ENCODE measurements around the gene LMAN2.

LMAN2 gene

DNA sequence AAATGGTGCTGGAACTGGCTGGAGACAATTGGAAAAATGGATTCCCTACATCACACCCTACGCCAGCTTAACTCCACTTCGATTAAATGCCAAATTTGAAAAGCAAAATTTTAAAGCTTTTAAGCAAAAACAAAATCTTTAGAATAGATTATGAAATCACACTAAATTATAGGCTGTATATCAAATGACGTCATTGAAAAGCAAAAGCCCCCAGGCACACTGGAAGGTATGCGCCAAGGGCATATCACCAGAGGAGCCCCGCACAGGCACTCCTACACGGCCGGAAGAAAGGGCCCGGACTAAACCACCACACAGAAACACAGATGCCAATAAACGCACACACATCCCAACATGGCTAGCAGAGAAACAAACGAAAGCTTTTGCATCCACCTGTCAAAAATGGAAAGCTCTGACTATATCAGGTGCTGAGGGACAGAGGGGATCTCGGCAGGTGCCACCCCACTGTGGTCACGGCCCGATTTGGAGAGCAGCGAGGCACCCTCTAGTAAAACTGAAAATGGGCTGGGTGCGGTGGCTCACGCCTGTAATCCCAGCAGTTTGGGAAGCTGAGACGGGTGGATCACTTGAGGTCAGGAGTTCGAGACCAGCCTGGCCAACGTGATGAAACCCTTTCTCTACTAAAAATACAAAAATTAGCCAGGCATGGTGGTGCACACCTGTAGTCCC, 22.8 kb downstream of the LMAN2 start:
- no peak overlapping the region for H3K27ac Mint-ChIP-seq
- H3K4me3 Mint-ChIP-seq, result no peak overlapping the region
- H3K27me3 Mint-ChIP-seq, result no peaks in the 10 kb centered on the region
- peaks cover 94% of the 10 kb centered on the region for H3K36me3 Mint-ChIP-seq (ENCODE audit: low read depth)
- H3K4me1 Mint-ChIP-seq (ENCODE audit: low read depth), result peaks cover 33% of the 10 kb centered on the region
- H3K9me3 Mint-ChIP-seq, result no peaks in the 10 kb centered on the region
- intact Hi-C loops (cut with micrococcal nuclease), result no loop called here

DNA sequence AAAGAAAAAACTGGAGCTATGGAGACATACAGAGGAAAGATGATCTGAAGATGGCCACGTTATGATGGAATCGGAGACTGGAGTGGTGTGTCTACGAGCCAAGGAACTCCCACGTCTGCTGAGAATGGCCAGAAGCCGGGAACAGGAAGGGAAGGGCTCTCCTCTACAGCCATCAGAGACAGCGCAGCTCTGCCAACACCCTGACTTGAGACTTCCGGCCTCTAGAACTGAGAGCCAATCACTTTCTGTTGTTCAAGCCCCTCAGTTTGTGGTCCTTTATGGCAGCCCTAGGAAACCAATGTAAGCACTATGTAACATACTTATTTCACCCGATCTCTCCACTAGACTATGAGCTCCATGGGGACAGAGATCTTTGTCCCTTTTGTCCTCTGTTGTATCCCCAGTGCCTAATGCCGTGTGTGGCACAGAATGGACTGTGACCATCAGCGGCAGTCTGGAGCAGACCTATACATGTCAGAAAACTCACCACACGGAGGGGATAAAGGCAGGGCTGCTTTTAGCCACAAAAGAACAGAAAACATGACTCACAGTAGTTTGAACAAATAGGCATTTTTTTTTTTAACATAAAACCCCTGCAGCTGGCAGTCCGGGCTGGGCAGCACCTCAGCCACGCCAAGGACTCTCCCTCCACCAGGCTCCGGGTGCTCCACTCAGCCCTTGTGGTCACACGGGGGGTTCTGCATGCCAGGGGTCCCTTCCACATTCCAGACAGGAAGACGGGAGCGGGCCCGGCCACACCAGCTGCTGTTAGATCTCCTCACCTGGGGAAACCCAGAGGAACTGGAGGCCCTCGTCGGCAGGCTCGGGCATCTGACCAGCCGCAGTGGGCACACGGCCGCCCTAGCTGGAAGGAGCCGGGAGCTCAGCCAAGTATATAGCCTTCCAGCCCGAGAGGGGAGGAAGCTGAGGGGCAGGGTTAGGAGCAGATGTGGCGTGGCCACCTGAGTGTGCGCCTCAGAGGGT, 23.6 kb downstream of the LMAN2 start:
- intact Hi-C loops (cut with micrococcal nuclease), result no loop called here
- Mint-ChIP-seq H3K27ac (no peak overlapping the region), H3K9me3 (no peaks in the 10 kb centered on the region), H3K27me3 (no peaks in the 10 kb centered on the region), H3K4me3 (no peak overlapping the region), H3K36me3 (ENCODE audit: low read depth) (peaks cover 89% of the 10 kb centered on the region), H3K4me1 (ENCODE audit: low read depth) (peaks cover 32% of the 10 kb centered on the region)

DNA sequence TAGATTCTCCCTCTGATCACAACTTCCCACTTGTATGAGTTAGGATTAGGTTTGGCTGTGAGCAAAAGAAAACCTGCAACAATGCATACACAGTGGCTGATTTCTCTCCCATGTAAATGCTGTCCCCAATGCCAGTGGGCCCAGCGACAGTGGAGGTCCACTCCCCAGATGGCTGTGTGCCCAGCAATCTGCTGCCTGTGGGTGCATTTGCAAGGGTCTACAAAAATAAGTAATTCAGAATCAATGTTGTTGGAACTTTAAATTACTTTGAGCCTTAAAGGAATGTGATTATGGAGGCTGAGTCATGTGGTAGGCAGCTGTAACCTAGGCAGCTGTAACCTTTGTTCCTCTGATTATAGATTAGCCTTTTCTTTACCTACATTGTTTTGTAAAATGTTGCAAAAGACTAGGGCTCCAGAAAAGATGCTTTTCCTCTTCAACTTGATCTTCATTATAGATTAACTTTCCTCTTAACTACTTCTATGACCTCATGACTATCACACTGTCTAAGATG, 25.5 kb downstream of the LMAN2 start:
- H3K4me1 Mint-ChIP-seq (ENCODE audit: low read depth), result peaks cover 32% of the 10 kb centered on the region
- no peaks in the 10 kb centered on the region for H3K9me3 Mint-ChIP-seq
- H3K27me3 Mint-ChIP-seq, result no peaks in the 10 kb centered on the region
- no peak overlapping the region for H3K27ac Mint-ChIP-seq
- no peak overlapping the region for H3K4me3 Mint-ChIP-seq
- intact Hi-C loops (cut with micrococcal nuclease), result no loop called here
- peaks cover 75% of the 10 kb centered on the region for H3K36me3 Mint-ChIP-seq (ENCODE audit: low read depth)

DNA sequence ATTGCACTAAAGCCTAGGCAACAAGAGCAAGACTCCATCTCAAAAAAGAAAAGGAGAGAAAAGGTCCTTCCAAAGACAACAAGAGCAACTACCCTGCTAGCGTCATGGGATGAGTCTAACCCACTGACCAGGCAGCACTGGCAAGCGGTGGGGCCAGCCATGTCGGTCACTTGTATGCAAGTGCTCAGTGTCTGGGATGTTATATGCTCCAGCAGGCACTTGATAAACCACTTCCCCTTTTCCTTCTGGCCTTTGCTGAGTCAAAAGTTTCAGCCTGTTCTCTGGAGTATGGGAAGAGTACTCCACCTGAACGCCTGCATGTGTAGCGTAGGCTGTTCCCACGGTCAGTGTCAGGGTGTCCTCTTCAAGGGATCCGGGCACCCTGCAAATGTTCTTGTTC, 30.6 kb downstream of the LMAN2 start:
- intact Hi-C loops (cut with micrococcal nuclease), result no loop called here
- Mint-ChIP-seq H3K36me3 (ENCODE audit: low read depth) (peaks cover 56% of the 10 kb centered on the region), H3K27ac (no peak overlapping the region), H3K9me3 (peaks cover 12% of the 10 kb centered on the region), H3K27me3 (peaks cover 10% of the 10 kb centered on the region), H3K4me3 (no peak overlapping the region), H3K4me1 (ENCODE audit: low read depth) (peaks cover 50% of the 10 kb centered on the region)

DNA sequence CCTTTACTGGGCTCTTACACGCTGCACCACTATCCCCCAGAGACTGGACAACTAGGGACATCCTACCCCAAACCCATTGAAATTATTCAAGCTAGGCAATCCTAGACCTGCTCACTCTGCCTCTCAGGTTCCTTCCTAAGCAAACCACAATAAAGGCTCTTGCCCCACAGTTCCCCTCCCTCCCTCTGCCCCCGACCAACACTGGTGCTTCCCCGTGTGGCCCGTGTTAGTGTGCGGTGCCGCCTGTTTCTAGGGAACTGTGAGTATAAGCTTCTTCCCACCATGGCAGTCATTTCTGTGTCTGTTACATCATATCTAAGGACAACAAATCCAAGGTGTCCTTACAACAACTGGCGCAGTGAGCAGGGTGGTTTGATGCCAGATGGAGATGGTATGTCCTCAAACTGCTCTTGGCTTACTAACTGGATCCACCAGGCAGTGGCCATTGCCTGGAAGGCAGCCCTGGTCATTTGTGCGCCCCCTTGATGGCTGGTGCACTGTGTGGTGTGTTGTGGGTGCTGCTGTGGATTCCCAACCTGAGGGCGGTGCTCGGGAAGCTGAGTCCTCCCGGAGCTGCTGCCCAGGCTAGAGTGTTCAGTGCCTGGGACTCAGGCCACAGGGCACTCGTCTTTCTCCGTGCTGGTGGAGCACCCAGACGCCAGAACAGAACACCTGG, 31.4 kb downstream of the LMAN2 start:
- Mint-ChIP-seq H3K36me3 (ENCODE audit: low read depth) (peaks cover 49% of the 10 kb centered on the region), H3K9me3 (peaks cover 12% of the 10 kb centered on the region), H3K4me1 (ENCODE audit: low read depth) (peaks cover 51% of the 10 kb centered on the region), H3K27ac (no peak overlapping the region), H3K27me3 (peaks cover 10% of the 10 kb centered on the region), H3K4me3 (no peak overlapping the region)
- intact Hi-C loops (cut with micrococcal nuclease), result loop anchor here (5.0 to 10.0 kb wide), 2 partner anchors 67 to 175 kb away; partner anchors contain the start of gene PDLIM7

DNA sequence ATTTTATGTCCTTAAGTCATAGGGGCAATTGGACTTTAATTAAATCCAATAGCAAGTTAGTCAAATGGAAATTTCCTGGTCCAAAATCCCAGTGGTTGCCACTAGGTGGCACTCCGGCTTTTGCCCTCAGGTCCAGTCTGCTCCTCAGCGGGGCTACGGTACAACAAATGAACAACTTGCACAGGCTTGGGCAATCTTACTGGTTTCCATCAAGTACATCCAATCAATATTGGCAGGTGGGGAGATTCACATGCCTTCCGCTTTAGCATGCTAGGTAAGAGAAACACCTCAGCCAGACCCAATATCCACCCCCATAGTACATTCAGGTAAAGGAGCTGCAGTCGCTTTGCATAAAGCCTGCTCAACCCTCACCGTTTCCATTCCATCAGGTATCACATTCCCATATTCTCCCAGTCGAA, 33.5 kb downstream of the LMAN2 start:
- peaks cover 12% of the 10 kb centered on the region for H3K9me3 Mint-ChIP-seq
- H3K36me3 Mint-ChIP-seq (ENCODE audit: low read depth), result peaks cover 37% of the 10 kb centered on the region
- H3K27ac Mint-ChIP-seq, result no peak overlapping the region
- no peak overlapping the region for H3K4me3 Mint-ChIP-seq
- H3K4me1 Mint-ChIP-seq (ENCODE audit: low read depth), result peaks cover 48% of the 10 kb centered on the region
- H3K27me3 Mint-ChIP-seq, result peaks cover 10% of the 10 kb centered on the region
- intact Hi-C loops (cut with micrococcal nuclease), result loop anchor here (5.0 to 10.0 kb wide), 2 partner anchors 69 to 177 kb away; partner anchors contain the start of gene PDLIM7

DNA sequence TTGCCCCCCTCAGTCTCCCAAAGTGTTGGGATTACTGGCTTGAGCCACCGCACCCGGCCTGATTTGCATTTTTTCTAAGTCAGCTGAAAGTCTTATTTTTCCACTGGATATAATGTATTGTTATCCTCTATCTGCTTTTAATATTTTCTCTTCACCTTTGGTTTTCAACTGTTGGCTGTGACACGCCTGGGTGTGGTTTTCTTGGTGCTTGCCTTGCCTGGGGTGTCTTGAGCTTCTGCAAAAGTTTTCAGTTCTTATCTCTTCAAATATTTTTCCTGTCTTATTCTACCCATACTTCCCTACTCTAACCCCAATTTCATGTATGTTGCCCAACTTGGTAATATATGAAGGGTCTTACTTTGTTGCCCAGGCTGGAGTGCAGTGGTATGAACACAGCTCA, 35.5 kb downstream of the LMAN2 start:
- peaks cover 10% of the 10 kb centered on the region for H3K27me3 Mint-ChIP-seq
- peaks cover 31% of the 10 kb centered on the region for H3K36me3 Mint-ChIP-seq (ENCODE audit: low read depth)
- no peak overlapping the region for H3K4me3 Mint-ChIP-seq
- intact Hi-C loops (cut with micrococcal nuclease), result loop anchor here (5.0 to 10.0 kb wide), 2 partner anchors 71 to 179 kb away; partner anchors contain the start of gene PDLIM7
- no peak overlapping the region for H3K27ac Mint-ChIP-seq
- peaks cover 54% of the 10 kb centered on the region for H3K4me1 Mint-ChIP-seq (ENCODE audit: low read depth)
- H3K9me3 Mint-ChIP-seq, result peaks cover 12% of the 10 kb centered on the region

DNA sequence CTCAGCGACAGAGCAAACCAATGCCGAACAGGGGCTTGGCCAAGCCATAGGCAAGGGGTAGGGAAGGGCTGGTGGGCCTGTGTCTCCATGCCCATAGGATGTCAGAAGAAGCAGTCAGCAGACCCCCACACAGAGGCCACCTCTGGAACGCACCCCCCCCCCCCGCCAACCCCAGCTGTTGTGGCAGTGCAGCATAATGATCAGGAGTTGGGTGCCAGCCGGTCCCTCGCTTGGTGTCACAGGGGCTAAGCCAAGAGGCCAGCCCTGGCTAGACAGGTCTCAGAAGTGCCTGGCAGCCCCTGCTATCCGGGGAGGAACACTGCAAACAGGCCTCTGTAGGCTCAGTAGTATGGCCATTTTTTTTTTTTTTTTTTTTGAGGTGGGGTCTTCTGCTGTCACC, 36.1 kb downstream of the LMAN2 start:
- H3K4me3 Mint-ChIP-seq, result no peak overlapping the region
- H3K27ac Mint-ChIP-seq, result no peak overlapping the region
- intact Hi-C loops (cut with micrococcal nuclease), result loop anchor here (5.0 to 10.0 kb wide), 2 partner anchors 72 to 179 kb away; partner anchors contain the start of gene PDLIM7
- peaks cover 31% of the 10 kb centered on the region for H3K36me3 Mint-ChIP-seq (ENCODE audit: low read depth)
- H3K27me3 Mint-ChIP-seq, result peaks cover 12% of the 10 kb centered on the region
- H3K4me1 Mint-ChIP-seq (ENCODE audit: low read depth), result peaks cover 54% of the 10 kb centered on the region
- peaks cover 12% of the 10 kb centered on the region for H3K9me3 Mint-ChIP-seq

DNA sequence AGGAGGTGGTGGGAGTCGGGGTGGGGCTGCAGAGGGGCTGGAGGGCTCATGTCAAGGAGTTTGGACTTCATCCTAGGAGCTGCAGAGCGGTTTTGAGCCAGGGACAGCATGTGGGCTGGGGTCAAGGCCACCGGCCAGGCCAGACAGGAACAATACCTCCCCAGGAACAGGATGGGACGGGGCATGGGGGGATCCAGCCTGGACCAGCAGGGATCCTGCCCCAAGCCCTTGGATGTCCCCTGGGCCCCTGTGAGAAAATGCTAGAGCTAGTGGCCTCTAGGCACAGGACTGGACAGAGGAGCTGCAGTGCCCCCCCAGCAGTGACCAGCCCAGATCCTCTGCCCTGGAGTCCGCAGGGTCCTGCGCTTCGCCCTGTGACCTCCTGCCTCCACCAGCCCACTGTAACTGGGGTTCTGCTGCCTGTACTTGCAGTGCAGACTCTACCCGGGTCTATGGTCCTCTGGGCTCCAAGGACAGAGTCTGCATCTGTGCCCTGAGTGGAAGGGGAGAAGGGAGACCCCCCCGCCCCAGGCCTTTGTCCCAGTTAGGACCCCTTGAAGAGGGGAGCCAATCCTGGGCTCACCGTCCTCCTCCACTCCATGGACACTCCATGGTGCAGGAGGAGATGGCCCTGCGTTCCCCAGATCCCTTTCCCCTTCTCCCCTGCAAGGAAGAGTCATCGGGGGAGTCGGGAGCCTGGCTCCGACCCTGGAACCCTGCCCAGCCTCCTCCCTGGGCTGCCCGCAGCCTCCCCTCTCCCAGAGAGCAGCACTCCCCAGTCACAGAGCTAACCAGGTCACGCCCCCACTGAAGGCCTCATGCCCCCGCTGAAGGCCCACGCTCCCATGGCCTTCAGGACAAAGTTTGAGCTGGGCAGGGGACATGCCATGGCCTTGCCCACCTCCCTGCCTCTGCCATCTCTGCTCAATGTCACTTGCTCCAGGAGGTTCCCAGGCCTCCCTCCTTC, 36.8 kb downstream of the LMAN2 start:
- H3K27ac Mint-ChIP-seq, result no peak overlapping the region

DNA sequence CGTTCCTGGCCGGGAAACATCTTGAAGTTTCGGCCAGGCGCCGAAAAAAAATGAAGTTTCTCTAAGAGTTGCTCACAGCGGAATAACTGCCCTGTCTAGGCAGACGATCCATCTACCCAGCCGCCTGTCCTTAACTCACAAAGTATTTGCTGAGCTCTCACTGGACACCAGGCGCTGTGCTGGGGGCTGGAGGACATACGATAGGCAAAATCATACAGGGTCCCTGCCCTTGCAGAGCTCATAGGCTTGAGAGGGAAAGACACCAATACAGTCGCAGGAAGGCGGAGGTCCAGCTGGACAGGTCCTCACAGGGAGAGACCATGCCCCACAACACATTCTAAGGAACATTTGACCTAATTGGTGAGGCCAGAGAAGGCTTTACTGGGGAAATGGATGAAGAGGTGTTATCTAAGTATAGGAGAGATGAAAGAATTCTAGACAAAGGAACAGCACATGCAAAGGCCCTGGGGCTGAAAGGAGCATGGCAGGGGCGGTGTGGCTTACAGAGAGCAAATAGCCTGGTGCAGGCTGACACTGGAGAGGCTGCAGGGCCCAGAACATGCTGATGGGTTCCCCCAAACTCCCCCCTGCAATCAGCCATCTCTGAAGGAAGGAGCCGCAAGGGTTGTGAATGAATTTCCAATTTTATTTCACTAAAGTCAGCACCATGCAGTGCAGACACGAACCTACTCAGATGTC, 37.8 kb downstream of the LMAN2 start:
- H3K36me3 Mint-ChIP-seq (ENCODE audit: low read depth), result peaks cover 22% of the 10 kb centered on the region
- peaks cover 62% of the 10 kb centered on the region for H3K4me1 Mint-ChIP-seq (ENCODE audit: low read depth)
- H3K27ac Mint-ChIP-seq, result no peak overlapping the region
- H3K4me3 Mint-ChIP-seq, result no peak overlapping the region
- peaks cover 6% of the 10 kb centered on the region for H3K27me3 Mint-ChIP-seq
- H3K9me3 Mint-ChIP-seq, result no peaks in the 10 kb centered on the region
- intact Hi-C loops (cut with micrococcal nuclease), result loop anchor here (10.0 kb wide), 1 partner anchor 181 kb away; the partner anchor contains the start of gene PDLIM7

More for the DNA sequence above, 36.8 kb downstream of the LMAN2 start:
- Mint-ChIP-seq H3K4me1 (ENCODE audit: low read depth) (peaks cover 54% of the 10 kb centered on the region), H3K36me3 (ENCODE audit: low read depth) (peaks cover 24% of the 10 kb centered on the region), H3K27me3 (peaks cover 10% of the 10 kb centered on the region), H3K4me3 (no peak overlapping the region), H3K9me3 (peaks cover 8% of the 10 kb centered on the region)
- intact Hi-C loops (cut with micrococcal nuclease), result loop anchor here (5.0 to 10.0 kb wide), 2 partner anchors 73 to 180 kb away; partner anchors contain the start of gene PDLIM7

DNA sequence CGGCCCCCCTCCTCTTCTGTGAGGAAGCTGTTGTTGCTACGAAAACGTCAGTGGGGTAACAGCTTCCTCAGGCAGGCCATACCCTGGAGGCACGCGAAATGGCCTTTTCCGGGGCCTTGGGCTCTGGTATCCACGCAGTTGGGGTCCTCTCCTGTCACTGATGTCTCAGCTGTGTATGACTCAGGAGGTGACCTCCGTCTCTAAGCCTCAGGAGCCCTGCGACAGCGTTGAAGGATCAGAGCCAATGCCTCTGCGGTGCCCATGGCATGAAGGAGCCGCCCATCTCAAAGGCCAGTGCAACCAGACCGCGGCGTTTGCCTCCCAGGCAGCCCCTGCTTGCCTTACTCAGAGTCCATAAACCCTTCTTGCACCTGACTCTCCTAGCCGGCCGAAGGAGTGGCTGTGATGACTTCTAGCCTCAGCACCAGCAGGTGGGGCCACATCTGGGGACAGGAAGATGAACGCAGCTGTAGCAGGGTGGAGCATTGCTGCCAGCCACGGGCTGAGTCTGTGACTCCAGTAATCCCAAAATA, 38.8 kb downstream of the LMAN2 start:
- peaks cover 2% of the 10 kb centered on the region for H3K27me3 Mint-ChIP-seq
- peaks cover 65% of the 10 kb centered on the region for H3K4me1 Mint-ChIP-seq (ENCODE audit: low read depth)
- H3K9me3 Mint-ChIP-seq, result no peaks in the 10 kb centered on the region
- H3K36me3 Mint-ChIP-seq (ENCODE audit: low read depth), result peaks cover 24% of the 10 kb centered on the region
- intact Hi-C loops (cut with micrococcal nuclease), result loop anchor here (10.0 kb wide), 1 partner anchor 182 kb away; the partner anchor contains the start of gene PDLIM7
- H3K27ac Mint-ChIP-seq, result no peak overlapping the region
- peak overlapping the region; percentile 20 for H3K4me3 Mint-ChIP-seq
